Stimulated activated CD8-positive, alpha-beta memory T cell treated with anti-CD3 and anti-CD28 coated beads, Interleukin-12 subunit alpha, Interleukin-12 subunit beta, amount 100 ng/mL, for 24 hours (primary cell): ENCODE data around the gene SCO2.

Source experiments
- DNase-seq: peaks from one replicate; pipeline ENCODE4 v3.0.0-alpha.2; 2020; ENCODE audit errors: extremely low read depth

SCO2 gene

DNA sequence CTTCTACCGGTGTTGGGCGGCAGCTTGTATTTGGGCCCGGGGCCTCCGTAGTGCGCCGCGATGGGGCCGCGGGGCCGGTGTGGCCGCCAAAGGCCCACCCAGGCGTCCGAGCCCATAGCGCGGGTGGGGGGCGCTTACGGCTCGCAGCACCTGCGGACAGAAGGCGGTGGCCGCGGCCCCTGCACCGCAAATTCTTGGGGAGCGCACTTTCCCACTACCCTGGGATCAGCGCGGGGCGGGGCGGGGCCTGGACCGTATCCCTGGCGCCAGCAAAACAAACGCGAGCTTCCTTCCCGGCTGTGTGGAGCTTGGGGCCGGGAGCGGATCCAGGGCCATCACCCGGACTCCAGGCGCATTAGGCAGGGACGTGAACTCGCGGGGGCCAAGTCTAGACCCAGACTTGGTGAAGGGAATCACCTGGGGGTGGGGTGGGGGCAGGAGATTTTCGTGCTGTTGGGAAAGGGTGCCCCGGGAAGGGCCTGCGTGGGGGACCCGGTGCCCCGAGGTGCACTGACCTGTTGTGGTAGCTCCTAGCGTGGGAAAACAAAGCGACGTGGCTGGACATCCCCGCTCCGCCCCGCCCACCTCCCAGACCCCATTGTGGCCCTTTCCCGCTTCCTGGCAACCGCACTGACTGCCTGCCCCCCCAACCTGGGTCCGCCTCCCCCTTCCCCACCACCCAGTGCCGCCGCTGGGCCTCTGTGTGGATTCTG, 6.7 kb upstream of the SCO2 start:
- DNase-seq: no peak

- no peak for DNase-seq
Observed at GRCh38 chr22:50531546-50531961, 6.2 kb upstream of the SCO2 start.

DNA sequence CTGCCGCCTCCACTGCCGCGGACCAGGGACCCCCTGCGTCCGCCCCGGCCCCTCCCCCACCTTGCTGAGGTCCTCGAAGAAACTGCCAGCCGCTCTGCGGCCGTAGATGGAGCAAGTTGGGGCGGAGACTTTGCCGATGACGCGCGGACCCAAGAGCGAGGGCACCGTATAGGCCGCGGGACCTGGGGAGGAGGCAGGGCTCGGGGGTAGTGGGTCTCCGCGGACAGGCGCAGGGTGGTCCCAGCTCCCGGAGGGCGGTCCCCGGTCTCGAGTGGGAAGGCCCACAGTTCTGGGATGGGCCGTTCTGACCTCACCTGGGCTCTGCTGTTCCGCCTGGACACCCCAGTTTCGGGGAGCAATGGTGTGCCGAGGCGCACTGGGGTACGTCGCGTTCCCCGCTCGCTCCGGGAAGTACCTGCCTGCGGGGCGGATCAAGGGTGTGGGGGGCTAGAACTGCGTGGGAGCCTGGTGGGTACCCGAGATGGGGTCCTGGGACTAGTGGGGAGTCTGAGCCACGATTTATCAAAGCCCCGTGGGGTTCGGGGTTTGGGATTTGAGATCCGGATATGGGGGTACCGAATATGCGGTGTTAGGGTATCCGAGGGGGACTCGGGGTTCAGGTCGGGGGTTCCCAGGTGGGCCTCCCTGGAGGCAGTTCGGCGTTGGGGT, 5.6 kb upstream of the SCO2 start:
- peak; percentile 71 for DNase-seq

- DNase-seq: no peak
Observed at GRCh38 chr22:50530580-50530876, 5.1 kb upstream of the SCO2 start.

GRCh38 chr22:50529897-50530579, 4.6 kb upstream of the SCO2 start, which contains the start of gene TYMP:
Gene TYMP (minus strand): TSS chr22:50530012. CDS start chr22:50529709, 303 bp downstream.
- no peak for DNase-seq

DNA sequence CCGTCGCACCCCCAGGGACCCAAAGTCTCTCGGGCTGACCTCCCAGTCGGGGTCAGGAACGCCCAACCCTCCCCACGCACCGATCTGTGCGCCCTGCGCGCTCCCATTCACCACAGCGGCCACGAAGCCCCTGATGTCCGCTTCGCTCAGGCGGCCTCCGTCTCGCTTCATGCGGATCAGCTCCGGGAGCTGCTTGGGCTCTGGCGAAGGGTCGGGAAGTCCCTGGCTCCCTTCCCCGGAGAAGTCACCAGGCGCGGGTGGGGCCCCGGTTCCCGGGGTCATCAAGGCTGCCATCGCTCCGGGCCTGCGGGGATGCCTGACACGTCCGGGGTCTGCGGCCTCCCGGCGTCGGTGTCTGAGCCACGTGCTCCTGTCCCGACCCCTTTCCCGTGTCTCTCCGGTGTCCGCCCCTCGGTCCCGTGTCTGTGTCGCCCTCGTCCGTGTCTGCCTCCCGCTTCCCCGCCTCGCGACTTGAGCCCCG, 4.1 kb upstream of the SCO2 start:
- DNase-seq: no peak

DNA sequence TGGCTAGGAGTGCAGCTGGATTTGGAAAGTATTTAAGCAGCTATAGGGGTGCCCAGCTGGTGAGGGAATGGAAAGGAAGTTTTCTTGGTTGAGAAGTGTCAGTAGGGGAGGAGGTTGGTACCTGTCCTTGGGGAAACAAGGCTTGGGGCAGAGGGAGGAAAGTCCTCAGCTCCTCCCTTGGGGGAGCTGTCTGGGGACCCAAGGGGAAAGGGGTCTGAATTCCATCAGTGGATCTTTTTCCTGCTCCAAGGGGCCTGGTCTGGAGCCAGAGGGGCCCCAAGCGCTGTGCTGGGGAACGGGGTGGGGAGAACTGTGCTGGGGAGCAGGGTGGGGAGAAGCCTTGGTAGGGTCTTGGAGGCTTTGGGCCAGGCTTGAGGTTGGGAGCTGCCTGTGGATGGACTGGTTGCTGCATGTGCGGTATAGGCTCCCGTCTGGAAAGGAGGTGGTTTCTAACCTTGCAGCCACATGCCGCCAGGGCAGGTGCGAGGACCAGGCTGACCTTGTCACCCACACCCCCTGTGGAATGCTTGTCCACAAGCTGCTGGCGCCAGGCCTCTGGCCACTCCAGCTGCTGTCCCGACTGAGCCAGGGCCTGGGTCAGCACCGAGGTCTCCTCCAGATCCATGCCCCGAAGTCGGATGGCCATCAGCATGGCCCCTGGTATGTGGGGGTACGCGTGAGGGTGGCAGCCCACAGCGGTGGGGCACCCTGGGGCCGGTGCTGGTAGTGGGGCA, 3.5 kb upstream of the SCO2 start:
- DNase-seq: no peak

DNA sequence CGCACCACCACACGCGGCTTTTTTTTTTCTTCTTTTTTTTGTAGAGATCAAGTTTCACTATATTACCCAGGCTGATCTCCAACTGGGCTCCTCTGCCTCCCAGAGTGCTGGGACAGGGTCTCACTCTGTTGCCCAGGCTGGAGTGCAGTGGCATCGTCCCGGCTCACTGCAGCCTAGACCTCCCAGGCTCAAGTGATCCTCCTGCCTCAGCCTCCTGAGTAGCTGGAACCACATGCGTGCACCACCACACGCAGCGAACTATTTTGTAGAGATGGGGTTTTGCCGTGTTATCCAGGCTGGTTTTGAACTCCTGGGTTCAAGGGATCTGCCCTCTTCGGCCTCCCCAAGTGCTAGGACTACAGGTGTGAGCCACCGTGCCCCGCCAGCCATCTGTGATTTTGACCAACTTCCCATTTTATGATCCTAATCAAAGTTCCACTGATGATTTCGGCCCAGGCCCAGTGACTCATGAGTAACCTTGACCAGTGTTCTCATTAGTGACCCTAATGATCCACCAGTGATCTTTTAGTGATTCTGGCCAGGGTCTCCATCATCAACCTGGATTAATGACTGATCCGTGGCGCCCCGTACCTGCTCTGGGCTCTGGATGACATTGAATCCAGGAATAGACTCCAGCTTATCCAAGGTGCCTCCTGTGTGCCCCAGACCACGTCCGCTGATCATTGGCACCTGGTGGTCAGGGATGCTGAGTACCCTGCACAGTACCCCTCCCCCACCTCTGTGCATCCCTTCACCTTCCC, 2.7 kb upstream of the SCO2 start:
- DNase-seq: no peak

- no peak for DNase-seq
Observed at GRCh38 chr22:50526834-50527801, 1.7 kb upstream of the SCO2 start.

- DNase-seq: peak; percentile 64
Observed at GRCh38 chr22:50526108-50526833, 873 bp upstream of the SCO2 start.

- DNase-seq: no peak
Observed at GRCh38 chr22:50525858-50526107, 385 bp upstream of the SCO2 start.

- no peak for DNase-seq
Observed at GRCh38 chr22:50524676-50525103, 708 bp downstream of the SCO2 start.

GRCh38 chr22:50523806-50524675, 1.4 kb downstream of the SCO2 start:
- no peak for DNase-seq

DNA sequence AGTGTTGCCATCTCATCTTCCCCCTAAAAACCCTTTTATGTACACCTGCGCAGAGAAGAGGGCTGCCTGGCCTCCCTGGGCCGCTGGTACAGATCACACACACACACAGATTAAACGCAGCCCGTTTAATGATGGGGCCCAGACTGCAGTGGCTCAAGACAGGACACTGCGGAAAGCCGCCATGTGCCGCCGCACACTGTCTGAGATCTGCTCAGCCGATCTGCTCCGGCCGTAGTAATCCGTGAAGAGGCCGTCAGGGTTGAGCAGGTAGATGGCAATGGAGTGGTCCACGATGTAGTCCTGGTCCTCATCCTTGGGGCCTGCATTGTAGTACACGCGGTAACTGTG, 2.0 kb downstream of the SCO2 start:
- no peak for DNase-seq

- no peak for DNase-seq
Observed at GRCh38 chr22:50522806-50523438, 2.5 kb downstream of the SCO2 start.

GRCh38 chr22:50522208-50522805, 3.1 kb downstream of the SCO2 start:
- no peak for DNase-seq

GRCh38 chr22:50521710-50522109, 3.7 kb downstream of the SCO2 start:
- no peak for DNase-seq

DNA sequence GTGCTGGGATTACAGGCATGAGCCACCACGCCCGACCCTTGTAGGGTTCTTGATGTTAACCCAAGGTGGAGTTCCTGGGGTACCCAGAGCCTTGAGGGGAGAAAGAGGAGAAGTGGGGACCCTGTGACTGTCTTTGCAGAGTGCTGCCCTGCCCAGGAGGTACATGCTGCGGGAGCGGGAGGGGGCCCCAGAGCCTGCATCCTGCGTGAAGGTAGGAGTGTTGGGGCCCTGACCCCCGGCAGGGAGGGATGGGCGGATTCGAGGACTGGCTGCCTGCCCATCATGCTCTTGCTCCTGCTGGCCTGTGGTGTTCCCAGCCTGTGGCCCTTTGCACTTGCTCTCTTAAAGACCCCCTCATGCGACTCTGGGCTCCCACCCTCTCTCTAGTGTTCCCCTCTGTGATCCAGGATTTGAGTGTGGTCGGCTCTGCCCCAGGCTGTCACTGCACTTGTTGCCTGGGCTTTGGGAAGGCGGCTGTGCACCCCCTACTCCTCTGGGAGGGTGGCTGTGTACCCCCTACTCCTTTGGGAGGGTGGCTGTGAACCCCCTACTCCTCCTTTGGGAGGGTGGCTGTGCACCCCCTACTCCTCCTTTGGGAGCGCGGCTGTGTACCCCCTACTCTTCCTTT, 4.5 kb downstream of the SCO2 start:
- DNase-seq: no peak
